ENCODE measurements around the gene ACSL3.

DNA sequence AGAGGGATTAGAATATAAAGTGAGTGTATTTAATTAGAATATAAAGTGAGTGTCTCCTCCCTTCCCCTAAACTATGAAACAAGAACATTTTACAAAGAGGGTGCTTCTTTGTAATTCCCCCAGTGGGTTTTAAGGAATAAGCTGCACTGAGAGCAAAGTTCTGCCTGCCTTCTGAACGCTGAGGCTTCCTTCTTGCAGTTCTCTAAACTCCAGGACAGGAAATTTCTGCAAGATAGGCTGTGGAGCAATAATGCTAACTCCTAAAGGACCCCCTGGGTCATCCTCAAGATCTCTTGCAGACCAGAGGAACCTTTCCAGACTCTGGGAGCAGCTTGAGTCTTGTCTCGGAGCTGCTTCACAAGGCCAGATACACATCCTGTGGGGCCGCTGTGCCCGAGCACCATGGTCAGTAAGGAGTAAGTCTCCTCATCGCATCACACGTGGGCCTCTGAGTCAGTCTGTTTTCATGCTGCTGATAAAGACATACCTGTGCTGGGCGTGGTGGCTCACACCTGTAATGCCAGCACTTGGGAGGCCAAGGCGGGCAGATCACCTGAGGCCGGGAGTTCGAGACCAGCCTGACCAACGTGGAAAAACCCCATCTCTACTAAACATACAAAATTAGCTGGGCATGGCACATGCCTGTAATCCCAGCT lies 103.7 kb downstream of the ACSL3 start:
- TF ChIP-seq ZNF274 (IDR thresholded peaks at IDR 0.05; ENCODE audit: low read depth, low read length) (no peak), YY1 (IDR thresholded peaks at IDR 0.05; ENCODE audit: insufficient read depth, insufficient read length) (no peak), SUZ12 (IDR thresholded peaks at IDR 0.05; ENCODE audit: extremely low read depth, insufficient read depth, insufficient read length) (no peak)

All from NT2/D1 (cell line).